A549 (cell line): ENCODE results near the gene MDGA2.

ENCODE experiments used
- CBX8 ChIP-seq: fragments of 200-600 bp; sonication (generic); IDR thresholded peaks from 2 replicates; pipeline ENCODE4 v1.6.1; 2016
- CEBPB ChIP-seq, 2 experiments: fragments of >200 bp in 1 of 2; sonication (Bioruptor Twin) in 1 of 2; formaldehyde crosslinking in 1 of 2; IDR thresholded peaks; 2 replicates each; pipeline ENCODE4 v1.6.1; 2012 to 2016
- CHD2 ChIP-seq: fragments of 150-350 bp; IDR thresholded peaks from 2 replicates; pipeline ENCODE4 v1.6.1; 2014; ENCODE audit warnings: low read length; ENCODE audit not compliant: partially characterized antibody
- EP300 ChIP-seq, 2 experiments: fragments of >200 bp; sonication (Bioruptor Twin); formaldehyde crosslinking; IDR thresholded peaks; 2 replicates in 1 of 2; 3 replicates in 1 of 2; pipeline ENCODE4 v1.6.1; 2016 to 2017
- ESRRA ChIP-seq: fragments of 150-350 bp; IDR thresholded peaks from 2 replicates; pipeline ENCODE4 v1.6.1; 2014; ENCODE audit warnings: mild to moderate bottlenecking, low read length, borderline replicate concordance
- GATA3 ChIP-seq: IDR thresholded peaks from 2 replicates; pipeline ENCODE4 v1.6.1; 2012; ENCODE audit warnings: borderline replicate concordance
- MYC ChIP-seq: IDR thresholded peaks from 2 replicates; pipeline ENCODE4 v1.6.1; 2012; ENCODE audit warnings: mild to moderate bottlenecking, inconsistent platforms, low read length, improper control_type of control experiment, borderline replicate concordance
- RCOR1 ChIP-seq: fragments of 150-350 bp; IDR thresholded peaks from 2 replicates; pipeline ENCODE4 v1.6.1; 2014; ENCODE audit warnings: antibody characterized with exemption, low read length, low read depth
- SREBF2 ChIP-seq: fragments of 450-650 bp; IDR thresholded peaks from 2 replicates; pipeline ENCODE4 v1.6.1; 2014; ENCODE audit warnings: mild to moderate bottlenecking, moderate library complexity
- TF ChIP-seq, protein P1 (sequence below): fragments of >200 bp; sonication (Bioruptor Twin); formaldehyde crosslinking; IDR thresholded peaks from 3 replicates; pipeline ENCODE4 v1.5.1; 2016
- TF ChIP-seq, protein P2 (sequence below): fragments of 450-650 bp; IDR thresholded peaks from 2 replicates; pipeline ENCODE4 v1.6.1; 2014; ENCODE audit warnings: antibody characterized with exemption
- TF ChIP-seq, protein P3 (sequence below): fragments of >200 bp; sonication (Bioruptor Twin); formaldehyde crosslinking; IDR thresholded peaks from 3 replicates; pipeline ENCODE4 v1.6.1; 2016

DNA sequence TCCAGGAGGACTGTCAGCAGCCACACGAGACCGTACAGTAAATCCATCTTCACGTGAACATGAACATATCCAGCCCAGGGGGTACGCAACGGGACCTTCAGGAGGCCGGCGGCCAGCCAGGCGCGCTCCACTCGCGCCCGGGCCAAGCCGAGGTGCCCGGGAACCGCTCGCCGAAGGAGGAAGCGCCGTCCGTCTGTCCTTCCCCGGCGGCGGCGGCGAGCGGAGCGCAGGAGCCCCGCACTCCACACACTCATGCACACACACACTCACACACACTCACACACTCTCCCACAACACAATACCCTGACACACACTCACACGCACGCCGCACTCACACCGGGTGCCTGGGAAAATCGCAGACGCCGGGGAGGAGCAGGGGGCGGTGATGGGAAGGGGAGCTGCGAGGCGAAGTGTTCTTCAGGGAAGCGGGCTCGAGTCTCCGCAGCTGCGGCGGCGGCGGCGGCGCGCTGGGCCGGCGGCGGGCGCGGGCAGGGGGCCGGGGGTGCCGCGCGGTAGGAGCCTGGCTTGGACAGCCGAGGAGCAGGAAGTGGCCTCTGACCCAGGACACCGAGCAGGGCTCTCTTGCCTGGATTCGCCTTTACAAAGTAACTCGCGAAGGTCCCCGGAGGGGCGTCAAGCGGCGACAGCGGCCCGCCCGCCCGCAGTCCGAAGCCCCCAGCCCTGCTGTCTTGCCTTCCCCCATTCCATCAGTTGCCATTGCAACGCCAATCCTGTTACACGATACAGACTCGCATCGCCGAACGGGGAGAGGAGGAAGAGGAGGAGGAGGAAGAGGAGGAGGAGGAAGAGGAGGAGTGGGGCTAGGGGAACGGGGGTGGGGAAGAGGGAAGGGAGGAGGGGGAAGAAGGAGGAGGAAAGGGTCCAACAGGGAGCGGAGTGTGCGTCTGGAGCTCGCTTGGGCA is 601 bp downstream of the MDGA2 start:
- TF ChIP-seq GATA3 (no peak), CBX8 (no peak), EP300 (IDR thresholded peaks at IDR 0.05) (no peak), ESRRA (no peak), SREBF2 (no peak), CEBPB (IDR thresholded peaks at IDR 0.05) (no peak), CHD2 (no peak), RCOR1 (no peak), MYC (no peak)
- TF ChIP-seq, protein P1, sequence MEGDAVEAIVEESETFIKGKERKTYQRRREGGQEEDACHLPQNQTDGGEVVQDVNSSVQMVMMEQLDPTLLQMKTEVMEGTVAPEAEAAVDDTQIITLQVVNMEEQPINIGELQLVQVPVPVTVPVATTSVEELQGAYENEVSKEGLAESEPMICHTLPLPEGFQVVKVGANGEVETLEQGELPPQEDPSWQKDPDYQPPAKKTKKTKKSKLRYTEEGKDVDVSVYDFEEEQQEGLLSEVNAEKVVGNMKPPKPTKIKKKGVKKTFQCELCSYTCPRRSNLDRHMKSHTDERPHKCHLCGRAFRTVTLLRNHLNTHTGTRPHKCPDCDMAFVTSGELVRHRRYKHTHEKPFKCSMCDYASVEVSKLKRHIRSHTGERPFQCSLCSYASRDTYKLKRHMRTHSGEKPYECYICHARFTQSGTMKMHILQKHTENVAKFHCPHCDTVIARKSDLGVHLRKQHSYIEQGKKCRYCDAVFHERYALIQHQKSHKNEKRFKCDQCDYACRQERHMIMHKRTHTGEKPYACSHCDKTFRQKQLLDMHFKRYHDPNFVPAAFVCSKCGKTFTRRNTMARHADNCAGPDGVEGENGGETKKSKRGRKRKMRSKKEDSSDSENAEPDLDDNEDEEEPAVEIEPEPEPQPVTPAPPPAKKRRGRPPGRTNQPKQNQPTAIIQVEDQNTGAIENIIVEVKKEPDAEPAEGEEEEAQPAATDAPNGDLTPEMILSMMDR: no peak
- TF ChIP-seq, protein P2, sequence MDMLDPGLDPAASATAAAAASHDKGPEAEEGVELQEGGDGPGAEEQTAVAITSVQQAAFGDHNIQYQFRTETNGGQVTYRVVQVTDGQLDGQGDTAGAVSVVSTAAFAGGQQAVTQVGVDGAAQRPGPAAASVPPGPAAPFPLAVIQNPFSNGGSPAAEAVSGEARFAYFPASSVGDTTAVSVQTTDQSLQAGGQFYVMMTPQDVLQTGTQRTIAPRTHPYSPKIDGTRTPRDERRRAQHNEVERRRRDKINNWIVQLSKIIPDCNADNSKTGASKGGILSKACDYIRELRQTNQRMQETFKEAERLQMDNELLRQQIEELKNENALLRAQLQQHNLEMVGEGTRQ: no peak
- TF ChIP-seq, protein P3, sequence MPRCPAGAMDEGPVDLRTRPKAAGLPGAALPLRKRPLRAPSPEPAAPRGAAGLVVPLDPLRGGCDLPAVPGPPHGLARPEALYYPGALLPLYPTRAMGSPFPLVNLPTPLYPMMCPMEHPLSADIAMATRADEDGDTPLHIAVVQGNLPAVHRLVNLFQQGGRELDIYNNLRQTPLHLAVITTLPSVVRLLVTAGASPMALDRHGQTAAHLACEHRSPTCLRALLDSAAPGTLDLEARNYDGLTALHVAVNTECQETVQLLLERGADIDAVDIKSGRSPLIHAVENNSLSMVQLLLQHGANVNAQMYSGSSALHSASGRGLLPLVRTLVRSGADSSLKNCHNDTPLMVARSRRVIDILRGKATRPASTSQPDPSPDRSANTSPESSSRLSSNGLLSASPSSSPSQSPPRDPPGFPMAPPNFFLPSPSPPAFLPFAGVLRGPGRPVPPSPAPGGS: no peak
